Globus pallidus (tissue), 1 donor: ENCODE results near the gene ZNF525.
"Not testable (repeated sequence)": the region's sequence is repeated elsewhere in the genome, so short reads cannot be mapped to it uniquely, and the experiment has no call there.

ENCODE experiments used
- DNase-seq: peaks from one replicate; pipeline ENCODE4 v3.0.0-alpha.2; 2015; ENCODE audit warnings: low spot score

The ZNF525 gene

GRCh38 chr19:53395840-53396524 is 30.5 kb downstream of the ZNF525 start:
- not testable (repeated sequence) for DNase-seq

GRCh38 chr19:53396525-53396868 is 31.0 kb downstream of the ZNF525 start:
- DNase-seq, result no peak

GRCh38 chr19:53397918-53398317 is 32.4 kb downstream of the ZNF525 start:
- DNase-seq, result not testable (repeated sequence)

- no peak for DNase-seq
Measured at GRCh38 chr19:53409505-53410204, 44.1 kb downstream of the ZNF525 start.

- DNase-seq, result not testable (repeated sequence)
Measured at GRCh38 chr19:53420520-53421315, 55.2 kb downstream of the ZNF525 start.

- DNase-seq, result no peak
Measured at GRCh38 chr19:53422551-53422950, 57.0 kb downstream of the ZNF525 start.

GRCh38 chr19:53423074-53423473 is 57.6 kb downstream of the ZNF525 start:
- DNase-seq, result not testable (repeated sequence)

GRCh38 chr19:53423680-53424079 is 58.2 kb downstream of the ZNF525 start:
- not testable (repeated sequence) for DNase-seq

GRCh38 chr19:53424968-53425597 is 59.6 kb downstream of the ZNF525 start:
- DNase-seq, result peak; percentile 82

GRCh38 chr19:53431399-53432087 is 66.0 kb downstream of the ZNF525 start, which contains the start of gene ZNF761:
ZNF761 (plus strand) TSS chr19:53431984; CDS start chr19:53447269, 15,285 bp downstream.
- DNase-seq, result peak; percentile 90

GRCh38 chr19:53432088-53432661 is 66.7 kb downstream of the ZNF525 start:
- DNase-seq, result no peak
